Endodermal cell (in vitro differentiated cells): ENCODE results near the gene PAQR6. TPM values are rescaled to one million over a fixed set of nuclear protein-coding genes. Genes with fewer than 3 reads are reported as not detected.

Experiments
- DNase-seq: peaks from one replicate; pipeline ENCODE4 v3.0.0-alpha.2; 2017
- H3K27ac ChIP-seq: 2 replicates; pipeline ENCODE4 v1.5.1; 2013; ENCODE audit warnings: mild to moderate bottlenecking, low read depth, low read length, moderate library complexity
- H3K27me3 ChIP-seq: 2 replicates; pipeline ENCODE4 v1.6.1; 2013; ENCODE audit warnings: mild to moderate bottlenecking, low read length, moderate library complexity; ENCODE audit not compliant: insufficient read depth, control insufficient read depth, poor library complexity, severe bottlenecking
- H3K36me3 ChIP-seq: 2 replicates; pipeline ENCODE4 v1.7.0; 2013; ENCODE audit warnings: mild to moderate bottlenecking, low read length, moderate library complexity; ENCODE audit not compliant: control insufficient read depth, insufficient read depth
- H3K4me1 ChIP-seq: one replicate; pipeline ENCODE4 v1.7.0; 2013; ENCODE audit warnings: low read length; ENCODE audit not compliant: control insufficient read depth, insufficient read depth
- H3K4me3 ChIP-seq: 2 replicates; pipeline ENCODE4 v1.5.1; 2013; ENCODE audit warnings: mild to moderate bottlenecking, low read length, moderate library complexity
- H3K9ac ChIP-seq: 2 replicates; pipeline ENCODE4 v1.6.1; 2013; ENCODE audit warnings: mild to moderate bottlenecking, low read length, moderate library complexity; ENCODE audit not compliant: poor library complexity, severe bottlenecking; ENCODE audit errors: extremely low read depth
- H3K9me3 ChIP-seq: 2 replicates; pipeline ENCODE4 v1.6.1; 2013; ENCODE audit warnings: mild to moderate bottlenecking, low read length, moderate library complexity; ENCODE audit not compliant: control insufficient read depth
- H3K27ac Mint-ChIP-seq: 2 replicates; pipeline ENCODE4 v1.8.0; 2020; ENCODE audit warnings: mixed read lengths
- H3K27me3 Mint-ChIP-seq: 2 replicates; pipeline ENCODE4 v1.8.0; 2021; ENCODE audit warnings: mild to moderate bottlenecking, mixed read lengths; ENCODE audit not compliant: insufficient read depth
- H3K36me3 Mint-ChIP-seq: 2 replicates; pipeline ENCODE4 v1.8.0; 2020; ENCODE audit warnings: low read depth, mixed read lengths
- H3K4me1 Mint-ChIP-seq: 2 replicates; pipeline ENCODE4 v1.8.0; 2020; ENCODE audit warnings: mixed read lengths
- H3K4me3 Mint-ChIP-seq: 2 replicates; pipeline ENCODE4 v1.8.0; 2020; ENCODE audit warnings: mild to moderate bottlenecking, moderate library complexity, mixed read lengths
- H3K9me3 Mint-ChIP-seq: 2 replicates; pipeline ENCODE4 v1.8.0; 2020; ENCODE audit warnings: mild to moderate bottlenecking, mixed read lengths
- CTCF ChIP-seq: fragments of 200-600 bp; sonication (generic); conservative IDR thresholded peaks from 2 replicates; pipeline ENCODE4 v1.5.0; 2021; ENCODE audit warnings: antibody characterized with exemption, mild to moderate bottlenecking
- WGBS, 2 experiments: methylation state at CpG; one replicate each; pipeline versions ENCODE4 v1.1.5 to v1.1.7; 2013; ENCODE audit warnings: missing lambda C conversion rate in 2 of 2, mixed read lengths in 1 of 2; ENCODE audit not compliant: insufficient coverage in 1 of 2, insufficient read length in 1 of 2; 5-methylcytosine and 5-hydroxymethylcytosine counted together
- total RNA-seq, 2 donors: library from RNA; stranded (reverse); fragmentation: NEBNext Ultra II Directional in 1 of 2; extraction: Animal tissue kit (Norgen Biotek cat#: 25700) in 1 of 2; gene quantifications; 2 replicates in 1 of 2; 3 replicates in 1 of 2; pipeline ENCODE4 v1.2.1, GENCODE V29; 2021

The PAQR6 gene
- total RNA-seq, 2 donors from 2014 or later: 12.2 to 16.4 TPM

GRCh38 chr1:156281693-156282478 lies 34.0 kb upstream of the PAQR6 start:
- Mint-ChIP-seq H3K9me3 (no peaks in the 10 kb centered on the region), H3K4me3 (peak overlapping the region; percentile 95), H3K36me3 (peaks cover 19% of the 10 kb centered on the region), H3K4me1 (peaks cover 14% of the 10 kb centered on the region), H3K27me3 (no peaks in the 10 kb centered on the region), H3K27ac (peak overlapping the region; percentile 89)
- Histone ChIP-seq H3K36me3 (peaks cover 36% of the 10 kb centered on the region), H3K4me1 (peaks cover 6% of the 10 kb centered on the region), H3K9ac (peak overlapping the region; percentile 82), H3K27ac (no peak overlapping the region), H3K9me3 (no peaks in the 10 kb centered on the region), H3K27me3 (no peaks in the 10 kb centered on the region), H3K4me3 (peak overlapping the region; percentile 90)
- no peak for TF ChIP-seq CTCF
- whole genome bisulfite sequencing, 2 experiments: 6 to 12% methylated on average over 11 to 22 of the region's 22 CpGs
- no peak for DNase-seq

- Histone ChIP-seq H3K9ac (peak overlapping the region; percentile 82), H3K4me3 (peak overlapping the region; percentile 90), H3K27ac (no peak overlapping the region), H3K4me1 (peaks cover 6% of the 10 kb centered on the region), H3K27me3 (no peaks in the 10 kb centered on the region), H3K9me3 (no peaks in the 10 kb centered on the region), H3K36me3 (peaks cover 42% of the 10 kb centered on the region)
- H3K9me3 Mint-ChIP-seq: no peaks in the 10 kb centered on the region
- H3K4me1 Mint-ChIP-seq: peaks cover 14% of the 10 kb centered on the region
- peak overlapping the region; percentile 95 for H3K4me3 Mint-ChIP-seq
- peaks cover 25% of the 10 kb centered on the region for H3K36me3 Mint-ChIP-seq
- H3K27me3 Mint-ChIP-seq: no peaks in the 10 kb centered on the region
- WGBS, 2 experiments: 63 to 83% methylated on average over 6 to 8 of the region's 8 CpGs
- no peak for TF ChIP-seq CTCF
- no peak for DNase-seq
- peak overlapping the region; percentile 89 for H3K27ac Mint-ChIP-seq
Measured at GRCh38 chr1:156281281-156281680, 33.4 kb upstream of the PAQR6 start.

- Histone ChIP-seq H3K27me3 (no peaks in the 10 kb centered on the region), H3K4me1 (peaks cover 6% of the 10 kb centered on the region), H3K9ac (no peak overlapping the region), H3K36me3 (peaks cover 55% of the 10 kb centered on the region), H3K9me3 (no peaks in the 10 kb centered on the region), H3K4me3 (no peak overlapping the region), H3K27ac (no peak overlapping the region)
- H3K27me3 Mint-ChIP-seq: no peaks in the 10 kb centered on the region
- no peaks in the 10 kb centered on the region for H3K9me3 Mint-ChIP-seq
- H3K4me1 Mint-ChIP-seq: peaks cover 14% of the 10 kb centered on the region
- no peak for TF ChIP-seq CTCF
- no peak overlapping the region for H3K4me3 Mint-ChIP-seq
- DNase-seq: no peak
- WGBS, 2 experiments: 86 to 98% methylated on average over 1 to 2 of the region's 3 CpGs
- H3K27ac Mint-ChIP-seq: no peak overlapping the region
- peaks cover 38% of the 10 kb centered on the region for H3K36me3 Mint-ChIP-seq
Measured at GRCh38 chr1:156279837-156280236, 32.0 kb upstream of the PAQR6 start.
